GM21825 (cell line): ENCODE data around the gene VSX2.
"Not testable (repeated sequence)": the region's sequence is repeated elsewhere in the genome, so short reads cannot be mapped to it uniquely, and the experiment has no call there.

Experiments
- ATAC-seq: cut with Tn5 transposase; IDR thresholded peaks from one replicate; pipeline ENCODE4 v1.9.1; 2021; ENCODE audit warnings: mild to moderate bottlenecking, moderate library complexity; ENCODE audit not compliant: unreplicated experiment

Gene VSX2

GRCh38 chr14:74257941-74258763, 18.9 kb downstream of the VSX2 start:
- no peak for ATAC-seq

- no peak for ATAC-seq
These were observed 19.5 kb downstream of the VSX2 start for GRCh38 chr14:74258764-74259035.

GRCh38 chr14:74259513-74259912, 20.3 kb downstream of the VSX2 start:
- no peak for ATAC-seq

GRCh38 chr14:74260525-74261233, 21.4 kb downstream of the VSX2 start:
- no peak for ATAC-seq

GRCh38 chr14:74261288-74261687, 22.0 kb downstream of the VSX2 start:
- no peak for ATAC-seq

GRCh38 chr14:74262076-74262475, 22.8 kb downstream of the VSX2 start:
- ATAC-seq, result no peak

- ATAC-seq, result no peak
These were observed 23.9 kb downstream of the VSX2 start for GRCh38 chr14:74263181-74263580.

GRCh38 chr14:74263921-74264320, 24.7 kb downstream of the VSX2 start:
- ATAC-seq, result no peak

- ATAC-seq, result no peak
These were observed 26.2 kb downstream of the VSX2 start for GRCh38 chr14:74265301-74265965.

GRCh38 chr14:74267588-74267987, 28.3 kb downstream of the VSX2 start:
- no peak for ATAC-seq

- ATAC-seq, result not testable (repeated sequence)
These were observed 31.3 kb downstream of the VSX2 start for GRCh38 chr14:74270382-74271177.

GRCh38 chr14:74271365-74271764, 32.1 kb downstream of the VSX2 start:
- no peak for ATAC-seq

GRCh38 chr14:74275241-74275841, 36.1 kb downstream of the VSX2 start:
- ATAC-seq, result no peak

- ATAC-seq, result no peak
These were observed 38.8 kb downstream of the VSX2 start for GRCh38 chr14:74278080-74278479.

- no peak for ATAC-seq
These were observed 41.8 kb downstream of the VSX2 start for GRCh38 chr14:74281069-74281468.

- no peak for ATAC-seq
These were observed 47.5 kb downstream of the VSX2 start for GRCh38 chr14:74286736-74287135.

- no peak for ATAC-seq
These were observed 50.6 kb downstream of the VSX2 start for GRCh38 chr14:74289801-74290200.

- no peak for ATAC-seq
These were observed 51.2 kb downstream of the VSX2 start for GRCh38 chr14:74290415-74290814.

- ATAC-seq, result no peak
These were observed 52.8 kb downstream of the VSX2 start for GRCh38 chr14:74292061-74292460.

GRCh38 chr14:74293606-74294005, 54.4 kb downstream of the VSX2 start:
- no peak for ATAC-seq

- ATAC-seq, result no peak
These were observed 56.8 kb downstream of the VSX2 start for GRCh38 chr14:74296037-74296467.
